Calu3 (cell line): Measurements from ENCODE around the gene GTF2H4. TPM values are rescaled to one million over a fixed set of nuclear protein-coding genes. Genes with fewer than 3 reads are reported as not detected.
A peak's percentile ranks its signal among the peaks of the same experiment; 100 is the strongest.

ENCODE experiments used
- BruUV-seq: library from RNA; stranded (reverse); fragments of 400-500 nt; replicated peaks from 2 replicates; lab custom pipeline; 2021; lab: Mats Ljungman, UMichigan
- CTCF ChIA-PET: fragments of 300-600 bp; sonication (Branson Sonifier 250); formaldehyde crosslinking; loops from one replicate; lab custom pipeline; 2022; ENCODE audit warnings: antibody characterized with exemption; lab: Charles Lee
- DNase-seq: peaks from one replicate; pipeline ENCODE4 v3.0.0; 2022
- H3K27ac Mint-ChIP-seq: one replicate; pipeline ENCODE4 v1.8.0; 2022; ENCODE audit warnings: mixed read lengths; ENCODE audit not compliant: unreplicated experiment
- H3K27me3 Mint-ChIP-seq: one replicate; pipeline ENCODE4 v1.8.0; 2022; ENCODE audit warnings: mixed read lengths; ENCODE audit not compliant: unreplicated experiment
- H3K36me3 Mint-ChIP-seq: one replicate; pipeline ENCODE4 v1.8.0; 2022; ENCODE audit warnings: mild to moderate bottlenecking, moderate library complexity, mixed read lengths; ENCODE audit not compliant: insufficient read depth, unreplicated experiment
- H3K4me1 Mint-ChIP-seq: one replicate; pipeline ENCODE4 v1.8.0; 2022; ENCODE audit warnings: mild to moderate bottlenecking, low read depth, mixed read lengths; ENCODE audit not compliant: unreplicated experiment
- H3K4me3 Mint-ChIP-seq: one replicate; pipeline ENCODE4 v1.8.0; 2022; ENCODE audit warnings: mild to moderate bottlenecking, low read depth, moderate library complexity, mixed read lengths; ENCODE audit not compliant: unreplicated experiment
- H3K9me3 Mint-ChIP-seq: one replicate; pipeline ENCODE4 v1.8.0; 2022; ENCODE audit warnings: low read depth, mixed read lengths; ENCODE audit not compliant: unreplicated experiment
- intact Hi-C: fragments of 100-400 bp; cut with micrococcal nuclease; formaldehyde crosslinking; loops from one replicate; pipeline ENCODE4 v1.10.0; 2022; ENCODE audit not compliant: unreplicated experiment
- total RNA-seq: library from RNA; stranded (reverse); gene quantifications from 2 replicates; pipeline ENCODE4 v1.2.3, GENCODE V29; 2022
- TF ChIP-seq, protein P1 (sequence below): fragments of 200-600 bp; IDR thresholded peaks from one replicate; pipeline ENCODE4 v1.8.0; 2022; ENCODE audit warnings: antibody characterized with exemption; ENCODE audit not compliant: unreplicated experiment

The GTF2H4 gene
- total RNA-seq, 1 experiment from 2014 or later: 80.0 TPM

- Mint-ChIP-seq H3K4me1 (peaks cover 30% of the 10 kb centered on the region), H3K36me3 (peaks cover 87% of the 10 kb centered on the region), H3K27me3 (no peaks in the 10 kb centered on the region), H3K9me3 (no peaks in the 10 kb centered on the region), H3K4me3 (no peak overlapping the region), H3K27ac (no peak overlapping the region)
- TF ChIP-seq, protein P1, sequence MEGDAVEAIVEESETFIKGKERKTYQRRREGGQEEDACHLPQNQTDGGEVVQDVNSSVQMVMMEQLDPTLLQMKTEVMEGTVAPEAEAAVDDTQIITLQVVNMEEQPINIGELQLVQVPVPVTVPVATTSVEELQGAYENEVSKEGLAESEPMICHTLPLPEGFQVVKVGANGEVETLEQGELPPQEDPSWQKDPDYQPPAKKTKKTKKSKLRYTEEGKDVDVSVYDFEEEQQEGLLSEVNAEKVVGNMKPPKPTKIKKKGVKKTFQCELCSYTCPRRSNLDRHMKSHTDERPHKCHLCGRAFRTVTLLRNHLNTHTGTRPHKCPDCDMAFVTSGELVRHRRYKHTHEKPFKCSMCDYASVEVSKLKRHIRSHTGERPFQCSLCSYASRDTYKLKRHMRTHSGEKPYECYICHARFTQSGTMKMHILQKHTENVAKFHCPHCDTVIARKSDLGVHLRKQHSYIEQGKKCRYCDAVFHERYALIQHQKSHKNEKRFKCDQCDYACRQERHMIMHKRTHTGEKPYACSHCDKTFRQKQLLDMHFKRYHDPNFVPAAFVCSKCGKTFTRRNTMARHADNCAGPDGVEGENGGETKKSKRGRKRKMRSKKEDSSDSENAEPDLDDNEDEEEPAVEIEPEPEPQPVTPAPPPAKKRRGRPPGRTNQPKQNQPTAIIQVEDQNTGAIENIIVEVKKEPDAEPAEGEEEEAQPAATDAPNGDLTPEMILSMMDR: no peak
- BruUV-seq: no TSS peak
- CTCF ChIA-PET: interaction anchor here (0.8 kb wide), 1 partner anchor 22 kb away, joined by 3 read pairs; no protein-coding TSS in a partner anchor
- intact Hi-C loops: no loop called here
- DNase-seq: no peak
Measured at GRCh38 chr6:30890646-30891449, 17.2 kb upstream of the GTF2H4 start.

- Mint-ChIP-seq H3K9me3 (no peaks in the 10 kb centered on the region), H3K4me1 (peaks cover 25% of the 10 kb centered on the region), H3K27me3 (no peaks in the 10 kb centered on the region), H3K27ac (no peak overlapping the region), H3K4me3 (no peak overlapping the region), H3K36me3 (peaks cover 87% of the 10 kb centered on the region)
- DNase-seq: no peak
- BruUV-seq: no TSS peak
- CTCF ChIA-PET: no interaction called here
- intact Hi-C loops: no loop called here
- TF ChIP-seq, protein P1: no peak
Measured at GRCh38 chr6:30891450-30891723, 16.6 kb upstream of the GTF2H4 start.

DNA sequence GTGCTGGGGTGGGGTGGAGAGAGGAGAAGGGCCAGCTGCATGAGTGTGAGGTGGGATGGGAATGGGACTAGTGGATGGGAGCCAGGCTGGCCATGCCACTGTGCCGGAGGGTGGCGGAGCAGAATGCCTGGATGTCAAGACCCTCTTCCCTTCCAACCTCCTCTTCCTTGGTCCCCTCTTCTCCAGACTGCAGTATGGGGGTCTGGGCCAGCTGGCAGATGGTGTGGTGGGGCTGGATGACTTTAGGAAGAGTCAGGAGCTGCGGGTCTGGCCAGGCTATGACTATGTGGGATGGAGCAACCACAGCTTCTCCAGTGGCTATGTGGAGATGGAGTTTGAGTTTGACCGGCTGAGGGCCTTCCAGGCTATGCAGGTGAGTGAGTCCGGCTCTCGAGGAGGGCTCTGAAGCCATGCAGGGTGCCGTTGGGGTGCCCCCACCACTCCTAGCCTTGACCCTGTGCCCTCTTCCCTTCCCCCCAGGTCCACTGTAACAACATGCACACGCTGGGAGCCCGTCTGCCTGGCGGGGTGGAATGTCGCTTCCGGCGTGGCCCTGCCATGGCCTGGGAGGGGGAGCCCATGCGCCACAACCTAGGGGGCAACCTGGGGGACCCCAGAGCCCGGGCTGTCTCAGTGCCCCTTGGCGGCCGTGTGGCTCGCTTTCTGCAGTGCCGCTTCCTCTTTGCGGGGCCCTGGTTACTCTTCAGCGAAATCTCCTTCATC lies 16.0 kb upstream of the GTF2H4 start:
- CTCF ChIA-PET: no interaction called here
- BruUV-seq: no TSS peak
- Mint-ChIP-seq H3K27me3 (no peaks in the 10 kb centered on the region), H3K9me3 (no peaks in the 10 kb centered on the region), H3K27ac (no peak overlapping the region), H3K4me3 (no peak overlapping the region), H3K4me1 (peaks cover 19% of the 10 kb centered on the region), H3K36me3 (peaks cover 87% of the 10 kb centered on the region)
- intact Hi-C loops: no loop called here
- no peak for DNase-seq
- TF ChIP-seq, protein P1: no peak

GRCh38 chr6:30893001-30893591 lies 14.9 kb upstream of the GTF2H4 start:
- TF ChIP-seq, protein P1: peak; percentile 47
- H3K4me3 Mint-ChIP-seq: no peak overlapping the region
- intact Hi-C loops: no loop called here
- H3K36me3 Mint-ChIP-seq: peaks cover 82% of the 10 kb centered on the region
- BruUV-seq: no TSS peak
- DNase-seq: no peak
- H3K27me3 Mint-ChIP-seq: no peaks in the 10 kb centered on the region
- CTCF ChIA-PET: no interaction called here
- peaks cover 15% of the 10 kb centered on the region for H3K4me1 Mint-ChIP-seq
- H3K27ac Mint-ChIP-seq: peak overlapping the region; percentile 10
- no peaks in the 10 kb centered on the region for H3K9me3 Mint-ChIP-seq
